ENCODE data around the gene EME2.

- TF ChIP-seq POLR2A (IDR thresholded peaks at IDR 0.05; ENCODE audit: extremely low read depth, insufficient read length) (no peak), CTCF (IDR thresholded peaks at IDR 0.05; ENCODE audit: low read depth, low read length) (no peak), MAX (IDR thresholded peaks at IDR 0.05; ENCODE audit: low read depth, low read length) (no peak)
These were observed 9.3 kb downstream of the EME2 start for GRCh38 chr16:1781758-1782407.

Measured in NB4 (cell line).